CD4-positive, alpha-beta T cell (primary cell): Measurements from ENCODE around the gene S100A14. TPM values are rescaled to one million over a fixed set of nuclear protein-coding genes. Genes with fewer than 3 reads are reported as not detected.
"Not testable (repeated sequence)": the region's sequence is repeated elsewhere in the genome, so short reads cannot be mapped to it uniquely, and the experiment has no call there.

Experiments used
- ATAC-seq: fragments of 200-7000 bp; cut with Tn5 transposase; one replicate; pipeline ENCODE4 v1.10.0; 2022; ENCODE audit warnings: mild to moderate bottlenecking; ENCODE audit not compliant: poor library complexity
- CTCF ChIA-PET: fragments of 350-600 bp; sonication (Branson Sonifier 250); formaldehyde crosslinking; loops from one replicate; lab custom pipeline; 2021; ENCODE audit warnings: antibody characterized with exemption, inconsistent platforms; lab: Charles Lee
- POLR2A ChIA-PET: fragments of 350-600 bp; sonication (Branson Sonifier 250); formaldehyde crosslinking; loops from one replicate; lab custom pipeline; 2021; ENCODE audit warnings: antibody characterized with exemption, inconsistent platforms; lab: Charles Lee
- DNase-seq, 14 experiments: peaks; one replicate each; pipeline ENCODE4 v3.0.0-alpha.2; 2013 to 2020; ENCODE audit warnings: mixed read lengths in 2 of 14
- H3K27ac ChIP-seq, 2 donors: one replicate each; pipeline versions ENCODE4 v1.5.1 to v1.7.0; 2013; ENCODE audit warnings: low read length in 2 of 2, low read depth in 1 of 2, mild to moderate bottlenecking in 1 of 2
- H3K27me3 ChIP-seq, 2 experiments: 1 replicate in 1 of 2; 2 replicates in 1 of 2; pipeline versions ENCODE4 v1.6.1 to v1.7.0; 2013; ENCODE audit warnings: low read length in 2 of 2, control low read depth in 1 of 2, mild to moderate bottlenecking in 1 of 2, moderate library complexity in 1 of 2; ENCODE audit not compliant: insufficient read depth in 2 of 2, control insufficient read depth in 1 of 2
- H3K36me3 ChIP-seq: one replicate; pipeline ENCODE4 v1.6.1; 2013; ENCODE audit warnings: low read length, control low read depth; ENCODE audit not compliant: insufficient read depth
- H3K4me1 ChIP-seq: one replicate; pipeline ENCODE4 v1.6.1; 2013; ENCODE audit warnings: low read length, control low read depth; ENCODE audit not compliant: insufficient read depth
- H3K4me3 ChIP-seq: one replicate; pipeline ENCODE4 v1.5.1; 2013; ENCODE audit warnings: mild to moderate bottlenecking, low read length, moderate library complexity
- H3K9me3 ChIP-seq, 2 experiments: 1 replicate in 1 of 2; 2 replicates in 1 of 2; pipeline versions ENCODE4 v1.6.1 to v1.7.0; 2013; ENCODE audit warnings: low read length in 2 of 2, mild to moderate bottlenecking in 2 of 2, control low read depth in 1 of 2, moderate library complexity in 1 of 2; ENCODE audit not compliant: control insufficient read depth in 1 of 2, insufficient read depth in 1 of 2
- H3K27ac Mint-ChIP-seq: one replicate; pipeline ENCODE4 v1.8.0; 2020; ENCODE audit warnings: mixed read lengths
- H3K27me3 Mint-ChIP-seq: one replicate; pipeline ENCODE4 v1.8.0; 2021; ENCODE audit warnings: mixed read lengths
- H3K36me3 Mint-ChIP-seq: one replicate; pipeline ENCODE4 v1.8.0; 2021; ENCODE audit warnings: low read depth, mixed read lengths
- H3K4me1 Mint-ChIP-seq: one replicate; pipeline ENCODE4 v1.8.0; 2021; ENCODE audit warnings: low read depth, mixed read lengths
- H3K4me3 Mint-ChIP-seq: one replicate; pipeline ENCODE4 v1.8.0; 2020; ENCODE audit warnings: mild to moderate bottlenecking, mixed read lengths
- H3K9me3 Mint-ChIP-seq: one replicate; pipeline ENCODE4 v1.8.0; 2020; ENCODE audit warnings: mixed read lengths
- intact Hi-C, 2 experiments: fragments of 100-400 bp; cut with DNase I in 1 of 2; cut with micrococcal nuclease in 1 of 2; formaldehyde crosslinking; loops; one replicate each; pipeline versions ENCODE4 v1.15.1 to v1.9.0; 2023 to 2025; cut with DNase I, micrococcal nuclease
- total RNA-seq, 174 experiments: library from RNA in 2 of 174; stranded (reverse) in 2 of 174; gene quantifications; one replicate each; pipeline ENCODE4 v1.2.3 and lab custom pipeline; 2021 to 2026
- TF ChIP-seq, protein P1 (sequence below): fragments of 200-600 bp; IDR thresholded peaks from one replicate; pipeline ENCODE4 v1.8.0; 2022; ENCODE audit warnings: antibody characterized with exemption, mild to moderate bottlenecking

Gene S100A14
- total RNA-seq, 2 experiments from 2014 or later: not detected

DNA sequence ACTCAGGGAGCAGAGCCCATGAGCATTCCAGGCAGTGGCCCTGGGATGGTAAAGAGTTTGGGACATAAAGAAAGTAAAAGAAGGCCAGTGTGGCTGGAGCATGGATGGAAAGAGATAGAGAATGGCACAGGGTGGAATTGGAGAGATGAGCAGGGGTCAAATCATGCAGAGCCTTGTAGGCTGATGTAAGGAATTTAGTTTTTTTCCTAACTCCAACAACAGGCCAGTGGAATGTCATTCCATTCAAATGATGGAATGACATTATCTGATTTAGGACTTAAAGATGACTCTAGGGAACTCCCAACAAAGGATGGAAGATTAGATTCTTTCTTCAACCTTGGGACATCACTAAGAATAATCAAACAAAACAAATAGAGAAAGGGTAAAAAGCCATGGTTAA lies 37.6 kb downstream of the S100A14 start:
- Histone ChIP-seq H3K27me3 (peaks cover 0 to 10% of the 10 kb centered on the region in 2 experiments), H3K4me3 (no peak overlapping the region), H3K27ac (no peak overlapping the region), H3K4me1 (no peaks in the 10 kb centered on the region), H3K36me3 (no peaks in the 10 kb centered on the region), H3K9me3 (no peaks in the 10 kb centered on the region)
- no peaks in the 10 kb centered on the region for H3K36me3 Mint-ChIP-seq
- ChIA-PET POLR2A (no interaction called here), CTCF (interaction anchor here (0.6 kb wide), 1 partner anchor 461 kb away, joined by 3 read pairs; no protein-coding TSS in a partner anchor)
- H3K4me3 Mint-ChIP-seq: no peak overlapping the region
- DNase-seq (no peak), ATAC-seq (no peak)
- no peak overlapping the region for H3K27ac Mint-ChIP-seq
- no peaks in the 10 kb centered on the region for H3K9me3 Mint-ChIP-seq
- intact Hi-C loops: no loop called here
- TF ChIP-seq, protein P1, sequence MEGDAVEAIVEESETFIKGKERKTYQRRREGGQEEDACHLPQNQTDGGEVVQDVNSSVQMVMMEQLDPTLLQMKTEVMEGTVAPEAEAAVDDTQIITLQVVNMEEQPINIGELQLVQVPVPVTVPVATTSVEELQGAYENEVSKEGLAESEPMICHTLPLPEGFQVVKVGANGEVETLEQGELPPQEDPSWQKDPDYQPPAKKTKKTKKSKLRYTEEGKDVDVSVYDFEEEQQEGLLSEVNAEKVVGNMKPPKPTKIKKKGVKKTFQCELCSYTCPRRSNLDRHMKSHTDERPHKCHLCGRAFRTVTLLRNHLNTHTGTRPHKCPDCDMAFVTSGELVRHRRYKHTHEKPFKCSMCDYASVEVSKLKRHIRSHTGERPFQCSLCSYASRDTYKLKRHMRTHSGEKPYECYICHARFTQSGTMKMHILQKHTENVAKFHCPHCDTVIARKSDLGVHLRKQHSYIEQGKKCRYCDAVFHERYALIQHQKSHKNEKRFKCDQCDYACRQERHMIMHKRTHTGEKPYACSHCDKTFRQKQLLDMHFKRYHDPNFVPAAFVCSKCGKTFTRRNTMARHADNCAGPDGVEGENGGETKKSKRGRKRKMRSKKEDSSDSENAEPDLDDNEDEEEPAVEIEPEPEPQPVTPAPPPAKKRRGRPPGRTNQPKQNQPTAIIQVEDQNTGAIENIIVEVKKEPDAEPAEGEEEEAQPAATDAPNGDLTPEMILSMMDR: no peak
- H3K4me1 Mint-ChIP-seq: no peaks in the 10 kb centered on the region
- peaks cover 27% of the 10 kb centered on the region for H3K27me3 Mint-ChIP-seq

DNA sequence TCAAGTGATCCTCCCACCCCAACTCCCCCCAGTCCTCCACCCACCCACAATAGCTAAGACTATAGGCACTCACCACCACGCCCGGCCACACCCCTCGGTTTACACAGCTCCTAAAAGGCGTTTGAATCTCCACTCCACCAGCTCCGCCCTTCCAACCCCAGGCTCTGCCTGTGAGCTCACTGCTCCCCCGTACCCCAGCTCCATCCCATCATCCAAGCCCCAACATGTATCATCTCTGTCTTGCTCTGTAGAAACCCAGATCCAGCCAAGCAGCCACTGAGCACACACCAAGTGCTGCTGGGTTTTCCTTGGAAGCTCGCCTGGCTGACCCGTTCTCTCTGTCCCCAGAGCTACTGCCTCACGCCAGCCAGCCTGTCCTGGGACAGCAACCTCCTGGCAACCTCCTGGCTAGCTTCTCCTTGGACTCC lies 38.5 kb downstream of the S100A14 start:
- Mint-ChIP-seq H3K4me1 (peaks cover 6% of the 10 kb centered on the region), H3K9me3 (no peaks in the 10 kb centered on the region), H3K27ac (no peak overlapping the region), H3K27me3 (peaks cover 27% of the 10 kb centered on the region), H3K4me3 (no peak overlapping the region), H3K36me3 (no peaks in the 10 kb centered on the region)
- no peak overlapping the region for H3K4me3 ChIP-seq
- ATAC-seq (no peak), DNase-seq (no peak)
- no peaks in the 10 kb centered on the region for H3K4me1 ChIP-seq
- no peaks in the 10 kb centered on the region for H3K9me3 ChIP-seq
- TF ChIP-seq, protein P1: no peak
- intact Hi-C loops: no loop called here
- H3K27me3 ChIP-seq: peaks cover 0 to 10% of the 10 kb centered on the region in 2 experiments
- ChIA-PET CTCF (interaction anchor here (0.6 to 1.0 kb wide), 2 partner anchors 67 to 462 kb away, joined by 3 read pairs; no protein-coding TSS in a partner anchor), POLR2A (no interaction called here)
- H3K27ac ChIP-seq: no peak overlapping the region
- H3K36me3 ChIP-seq: no peaks in the 10 kb centered on the region

DNA sequence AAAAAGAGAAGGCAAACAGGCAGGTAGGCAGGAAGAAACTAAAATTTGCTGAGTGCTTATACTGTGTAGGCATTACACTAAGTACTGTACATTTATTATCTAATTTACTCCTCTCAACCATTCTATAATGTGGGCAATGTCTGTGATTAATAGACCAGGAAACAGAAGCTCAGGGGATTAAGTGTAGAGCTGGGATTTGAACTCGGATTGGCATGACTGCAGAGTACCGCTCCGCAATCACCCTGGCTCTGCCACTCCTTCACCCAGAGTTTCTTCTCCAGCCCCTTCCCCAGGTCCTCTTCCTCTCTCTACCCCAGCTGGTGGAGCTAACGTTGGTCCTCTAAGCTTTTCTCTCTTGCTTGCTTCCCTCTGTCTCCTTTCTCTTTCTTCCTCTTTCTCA lies 39.0 kb downstream of the S100A14 start:
- peaks cover 0 to 10% of the 10 kb centered on the region in 2 experiments for H3K27me3 ChIP-seq
- no peak overlapping the region for H3K4me3 ChIP-seq
- Mint-ChIP-seq H3K27ac (no peak overlapping the region), H3K4me3 (no peak overlapping the region), H3K36me3 (no peaks in the 10 kb centered on the region), H3K4me1 (peaks cover 8% of the 10 kb centered on the region), H3K9me3 (no peaks in the 10 kb centered on the region), H3K27me3 (peaks cover 27% of the 10 kb centered on the region)
- intact Hi-C loops: no loop called here
- H3K4me1 ChIP-seq: peaks cover 3% of the 10 kb centered on the region
- H3K27ac ChIP-seq: no peak overlapping the region
- ATAC-seq (no peak), DNase-seq (no peak)
- no peaks in the 10 kb centered on the region for H3K9me3 ChIP-seq
- CTCF ChIA-PET: interaction anchor here (1.0 kb wide), 1 partner anchor 67 kb away, joined by 3 read pairs; no protein-coding TSS in a partner anchor
- POLR2A ChIA-PET: no interaction called here
- TF ChIP-seq, protein P1: no peak
- H3K36me3 ChIP-seq: no peaks in the 10 kb centered on the region

DNA sequence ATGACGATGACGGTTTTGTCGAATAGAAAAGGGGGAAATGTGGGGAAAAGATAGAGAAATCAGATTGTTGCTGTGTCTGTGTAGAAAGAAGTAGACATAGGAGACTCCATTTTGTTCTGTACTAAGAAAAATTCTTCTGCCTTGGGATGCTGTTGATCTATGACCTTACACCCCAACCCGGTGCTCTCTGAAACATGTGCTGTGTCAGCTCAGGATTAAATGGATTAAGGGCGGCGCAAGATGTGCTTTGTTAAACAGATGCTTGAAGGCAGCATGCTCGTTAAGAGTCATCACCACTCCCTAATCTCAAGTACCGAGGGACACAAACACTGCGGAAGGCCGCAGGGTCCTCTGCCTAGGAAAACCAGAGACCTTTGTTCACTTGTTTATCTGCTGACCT lies 40.6 kb downstream of the S100A14 start:
- H3K27me3 Mint-ChIP-seq: peaks cover 27% of the 10 kb centered on the region
- H3K36me3 Mint-ChIP-seq, H3K36me3 ChIP-seq, H3K4me3 Mint-ChIP-seq, POLR2A ChIA-PET, H3K27ac ChIP-seq, H3K9me3 ChIP-seq, DNase-seq, intact Hi-C loops, H3K27ac Mint-ChIP-seq, H3K9me3 Mint-ChIP-seq, H3K4me1 Mint-ChIP-seq, CTCF ChIA-PET, H3K27me3 ChIP-seq, H3K4me3 ChIP-seq, ATAC-seq, H3K4me1 ChIP-seq: not testable (repeated sequence)

DNA sequence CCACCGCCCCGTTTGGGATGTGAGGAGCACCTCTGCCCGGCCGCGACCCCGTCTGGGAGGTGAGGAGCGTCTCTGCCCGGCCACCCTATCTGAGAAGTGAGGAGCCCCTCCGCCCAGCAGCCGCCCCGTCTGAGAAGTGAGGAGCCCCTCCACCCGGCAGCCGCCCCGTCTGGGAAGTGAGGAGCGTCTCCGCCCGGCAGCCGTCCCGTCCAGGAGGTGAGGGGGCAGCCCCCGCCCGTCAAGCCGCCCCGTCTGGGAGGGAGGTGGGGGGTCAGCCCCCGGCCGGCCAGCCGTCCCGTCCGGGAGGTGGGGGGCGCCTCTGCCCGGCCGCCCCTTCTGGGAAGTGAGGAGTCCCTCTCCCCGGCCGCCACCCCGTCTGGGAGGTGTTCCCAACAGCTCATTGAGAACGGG lies 41.0 kb downstream of the S100A14 start:
- not testable (repeated sequence) for ATAC-seq

More for the DNA sequence above, 41.0 kb downstream of the S100A14 start:
- intact Hi-C loops, H3K9me3 ChIP-seq, CTCF ChIA-PET, POLR2A ChIA-PET, H3K4me1 ChIP-seq, H3K4me3 Mint-ChIP-seq, H3K27me3 ChIP-seq, H3K4me1 Mint-ChIP-seq, H3K36me3 ChIP-seq, H3K36me3 Mint-ChIP-seq, H3K27ac ChIP-seq, DNase-seq, H3K9me3 Mint-ChIP-seq, H3K27ac Mint-ChIP-seq, H3K4me3 ChIP-seq: not testable (repeated sequence)
- peaks cover 27% of the 10 kb centered on the region for H3K27me3 Mint-ChIP-seq
